HCT116 (cell line): ENCODE data around the gene FHIT. TPM values are rescaled to one million over a fixed set of nuclear protein-coding genes. Genes with fewer than 3 reads are reported as not detected.

ENCODE experiments used
- ATAC-seq: fragments of 200-7000 bp; cut with Tn5 transposase; 2 replicates; pipeline ENCODE4 v1.9.1; 2020; ENCODE audit warnings: mild to moderate bottlenecking, moderate library complexity
- BruUV-seq: library from RNA; stranded (reverse); fragments of 400-500 nt; replicated peaks from 2 replicates; lab custom pipeline; 2021; lab: Mats Ljungman, UMichigan
- CTCF ChIA-PET: fragments of 300-600 bp; sonication (Branson Sonifier 250); formaldehyde crosslinking; loops from one replicate; lab custom pipeline; 2021; ENCODE audit warnings: antibody characterized with exemption; lab: Charles Lee
- POLR2A ChIA-PET: fragments of 300-600, 350-600 bp; sonication (Branson Sonifier 250); formaldehyde crosslinking; loops from one replicate; lab custom pipeline; 2021; ENCODE audit warnings: antibody characterized with exemption; lab: Charles Lee
- RAD21 ChIA-PET, 2 experiments: fragments of 300-600 bp; sonication (Branson Sonifier 250); formaldehyde crosslinking; loops; one replicate each; lab custom pipeline; 2023; ENCODE audit warnings: low total read pairs in 2 of 2; ENCODE audit not compliant: uncharacterized antibody in 2 of 2, unreplicated experiment in 2 of 2, low non-redundant PET in 1 of 2; lab: Charles Lee
- DNase-seq: peaks from one replicate; pipeline ENCODE4 v3.0.0-alpha.2; 2010; ENCODE audit warnings: low read depth, low spot score
- H2AFZ ChIP-seq: fragments of 200-600 bp; shearing (Covaris generic), sonication (generic); 2 replicates; pipeline ENCODE4 v1.6.1; 2017; ENCODE audit warnings: low read depth, mixed run types, mixed read lengths, antibody characterized with exemption, low read length; ENCODE audit not compliant: poor library complexity, severe bottlenecking
- H3K27ac ChIP-seq: 2 replicates; pipeline ENCODE4 v1.5.1; 2012; ENCODE audit warnings: low read depth, low read length
- H3K27me3 ChIP-seq: fragments of 200-600 bp; sonication (generic); 2 replicates; pipeline ENCODE4 v1.6.1; 2016; ENCODE audit warnings: mixed run types, low read length, mixed read lengths; ENCODE audit not compliant: insufficient read depth
- H3K36me3 ChIP-seq, 2 experiments: fragments of 200-500 bp in 1 of 2; fragments of 200-600 bp in 1 of 2; sonication (Bioruptor generic) in 1 of 2; sonication (generic) in 1 of 2; 2 replicates each; pipeline versions ENCODE4 v1.5.1 to v1.6.1; 2014 to 2016; ENCODE audit warnings: low read length in 2 of 2, inconsistent platforms in 1 of 2, mixed read lengths in 1 of 2, mixed run types in 1 of 2; ENCODE audit not compliant: insufficient read depth in 2 of 2, control insufficient read depth in 1 of 2
- H3K4me1 ChIP-seq, 2 experiments: fragments of 200-600 bp in 1 of 2; sonication (generic) in 1 of 2; 2 replicates each; pipeline versions ENCODE4 v1.5.1 to v1.6.1; 2012 to 2017; ENCODE audit warnings: low read length in 2 of 2, inconsistent platforms in 1 of 2, mild to moderate bottlenecking in 1 of 2, mixed read lengths in 1 of 2, mixed run types in 1 of 2, moderate library complexity in 1 of 2; ENCODE audit not compliant: insufficient read depth in 2 of 2, control insufficient read depth in 1 of 2
- H3K4me2 ChIP-seq: fragments of 200-600 bp; sonication (generic); 2 replicates; pipeline ENCODE4 v1.6.1; 2017; ENCODE audit warnings: mixed run types, low read length, mixed read lengths
- H3K4me3 ChIP-seq, 2 experiments: fragments of 200-600 bp in 1 of 2; sonication (generic) in 1 of 2; replicated peaks in 1 of 2; 2 replicates each; pipeline ENCODE4 v1.5.1; 2011 to 2016; ENCODE audit warnings: low read length in 2 of 2, control low read depth in 1 of 2, low read depth in 1 of 2, mild to moderate bottlenecking in 1 of 2, mixed read lengths in 1 of 2, mixed run types in 1 of 2
- H3K79me2 ChIP-seq: fragments of 200-600 bp; sonication (generic); 2 replicates; pipeline ENCODE4 v1.6.1; 2017; ENCODE audit warnings: mild to moderate bottlenecking, mixed run types, low read length, moderate library complexity, mixed read lengths; ENCODE audit not compliant: insufficient read depth
- H3K9ac ChIP-seq: fragments of 200-600 bp; sonication (generic); 2 replicates; pipeline ENCODE4 v1.6.1; 2016; ENCODE audit warnings: low read length, mixed read lengths
- H3K9me2 ChIP-seq: fragments of 200-600 bp; sonication (generic), shearing (Covaris generic); 2 replicates; pipeline ENCODE4 v1.6.1; 2017; ENCODE audit warnings: mixed run types, mild to moderate bottlenecking, moderate library complexity; ENCODE audit not compliant: insufficient read depth
- H3K9me3 ChIP-seq, 2 experiments: fragments of 200-500 bp in 1 of 2; fragments of 200-600 bp in 1 of 2; sonication (Bioruptor generic) in 1 of 2; sonication (generic) in 1 of 2; 2 replicates each; pipeline ENCODE4 v1.6.1; 2014 to 2017; ENCODE audit warnings: low read length in 2 of 2, mixed read lengths in 2 of 2, inconsistent platforms in 1 of 2, low read depth in 1 of 2, mild to moderate bottlenecking in 1 of 2, mixed run types in 1 of 2, moderate library complexity in 1 of 2; ENCODE audit not compliant: control insufficient read depth in 1 of 2, insufficient read depth in 1 of 2
- H4K20me1 ChIP-seq: fragments of 200-600 bp; sonication (generic), shearing (Covaris generic); 2 replicates; pipeline ENCODE4 v1.6.1; 2017; ENCODE audit warnings: mixed run types, mild to moderate bottlenecking, moderate library complexity; ENCODE audit not compliant: insufficient read depth
- ATF3 ChIP-seq: IDR thresholded peaks from 2 replicates; pipeline ENCODE4 v1.6.1; 2012
- CBX3 ChIP-seq: IDR thresholded peaks from 2 replicates; pipeline ENCODE4 v1.6.1; 2012; ENCODE audit warnings: low read depth
- CEBPB ChIP-seq: IDR thresholded peaks from 2 replicates; pipeline ENCODE4 v1.6.1; 2012; ENCODE audit warnings: low read depth
- EGR1 ChIP-seq: IDR thresholded peaks from 2 replicates; pipeline ENCODE4 v1.6.1; 2012; ENCODE audit warnings: low read depth
- ELF1 ChIP-seq: IDR thresholded peaks from 2 replicates; pipeline ENCODE4 v1.6.1; 2012; ENCODE audit warnings: low read depth, borderline replicate concordance
- EZH2 ChIP-seq: fragments of 200-600 bp; sonication (generic); IDR thresholded peaks from 2 replicates; pipeline ENCODE4 v1.6.1; 2017; ENCODE audit warnings: antibody characterized with exemption, mixed run types
- EZH2phosphoT487 ChIP-seq: fragments of 200-600 bp; IDR thresholded peaks from 2 replicates; pipeline ENCODE4 v1.6.1; 2018; ENCODE audit warnings: antibody characterized with exemption, borderline replicate concordance
- FOSL1 ChIP-seq: IDR thresholded peaks from 2 replicates; pipeline ENCODE4 v1.6.1; 2012; ENCODE audit warnings: low read depth
- JUND ChIP-seq: IDR thresholded peaks from 2 replicates; pipeline ENCODE4 v1.6.1; 2012
- MAX ChIP-seq: IDR thresholded peaks from 2 replicates; pipeline ENCODE4 v1.6.1; 2012
- POLR2A ChIP-seq: IDR thresholded peaks from 2 replicates; pipeline ENCODE4 v1.7.0; 2011; ENCODE audit warnings: borderline replicate concordance; ENCODE audit not compliant: insufficient read depth, insufficient read length; ENCODE audit errors: extremely low read depth
- RAD21 ChIP-seq: IDR thresholded peaks from 2 replicates; pipeline ENCODE4 v1.6.1; 2012; ENCODE audit warnings: low read depth, mild to moderate bottlenecking
- SIN3A ChIP-seq: IDR thresholded peaks from 2 replicates; pipeline ENCODE4 v1.6.1; 2012; ENCODE audit warnings: low read depth
- SRF ChIP-seq: IDR thresholded peaks from 2 replicates; pipeline ENCODE4 v1.6.1; 2012; ENCODE audit warnings: low read depth
- TCF7L2 ChIP-seq: IDR thresholded peaks from 2 replicates; pipeline ENCODE4 v1.7.0; 2011; ENCODE audit warnings: borderline replicate concordance, inconsistent platforms; ENCODE audit not compliant: insufficient read depth, insufficient read length; ENCODE audit errors: extremely low read depth
- YY1 ChIP-seq: IDR thresholded peaks from 2 replicates; pipeline ENCODE4 v1.6.1; 2011; ENCODE audit warnings: low read length, low read depth, moderate library complexity, mild to moderate bottlenecking; ENCODE audit not compliant: insufficient replicate concordance; ENCODE audit errors: extremely low read depth
- ZBTB33 ChIP-seq: IDR thresholded peaks from 2 replicates; pipeline ENCODE4 v1.6.1; 2011; ENCODE audit warnings: mild to moderate bottlenecking, low read length, moderate library complexity; ENCODE audit not compliant: insufficient replicate concordance; ENCODE audit errors: extremely low read depth
- ZFX ChIP-seq: fragments of 450-650 bp; IDR thresholded peaks from 2 replicates; pipeline ENCODE4 v1.6.1; 2017
- ZNF274 ChIP-seq: fragments of 200-500 bp; sonication (Bioruptor generic); IDR thresholded peaks from 2 replicates; pipeline ENCODE4 v1.6.1; 2014; ENCODE audit warnings: mild to moderate bottlenecking, low read depth, low read length, inconsistent platforms
- intact Hi-C: fragments of 100-400 bp; cut with micrococcal nuclease; formaldehyde crosslinking; loops from 2 replicates; pipeline ENCODE4 v1.10.0; 2022
- total RNA-seq: library from RNA; stranded (reverse); gene quantifications from one replicate; pipeline ENCODE4 v1.2.1, GENCODE V29; 2021; ENCODE audit not compliant: unreplicated experiment

The FHIT gene
- total RNA-seq, 1 experiment from 2014 or later, result 20.1 TPM

- H3K36me3 ChIP-seq, result no peaks in the 10 kb centered on the region
- H3K9ac ChIP-seq, result no peak overlapping the region
- no peak overlapping the region for H3K4me3 ChIP-seq
- no peaks in the 10 kb centered on the region for H4K20me1 ChIP-seq
- intact Hi-C loops, result no loop called here
- H3K27me3 ChIP-seq, result no peaks in the 10 kb centered on the region
- TF ChIP-seq ATF3, result no peak
- no peak for TF ChIP-seq ZFX
- no peak for TF ChIP-seq EZH2phosphoT487
- no peak for TF ChIP-seq ELF1
- TF ChIP-seq EGR1, result no peak
- TF ChIP-seq POLR2A, result no peak
- TF ChIP-seq ZNF274, result no peak
- H3K4me1 ChIP-seq, result no peaks in the 10 kb centered on the region
- H3K4me2 ChIP-seq, result no peak overlapping the region
- DNase-seq (no peak), ATAC-seq (no peak)
- CTCF ChIA-PET, result no interaction called here
- RAD21 ChIA-PET, result no interaction called here
- no peaks in the 10 kb centered on the region for H3K79me2 ChIP-seq
- H3K27ac ChIP-seq, result no peak overlapping the region
- no peak overlapping the region for H2AFZ ChIP-seq
- no peaks in the 10 kb centered on the region for H3K9me2 ChIP-seq
- POLR2A ChIA-PET, result no interaction called here
- H3K9me3 ChIP-seq, result no peaks in the 10 kb centered on the region
- no TSS peak for BruUV-seq
Observed at GRCh38 chr3:61194892-61195538, 56.2 kb downstream of the FHIT start.

GRCh38 chr3:61192222-61192621, 59.0 kb downstream of the FHIT start:
- no peaks in the 10 kb centered on the region for H3K4me1 ChIP-seq
- no peaks in the 10 kb centered on the region for H3K79me2 ChIP-seq
- POLR2A ChIA-PET, result no interaction called here
- H3K9me2 ChIP-seq, result no peaks in the 10 kb centered on the region
- RAD21 ChIA-PET, result no interaction called here
- H3K27ac ChIP-seq, result no peak overlapping the region
- no peak overlapping the region for H2AFZ ChIP-seq
- no peak overlapping the region for H3K4me2 ChIP-seq
- TF ChIP-seq EGR1 (no peak), RAD21 (no peak), ELF1 (no peak), POLR2A (no peak), ZNF274 (no peak), SRF (no peak), ZBTB33 (no peak), YY1 (no peak), CBX3 (no peak), TCF7L2 (no peak), JUND (no peak), SIN3A (no peak), EZH2 (no peak), CEBPB (no peak), MAX (no peak), FOSL1 (no peak), ZFX (no peak), EZH2phosphoT487 (no peak)
- ATAC-seq (no peak), DNase-seq (no peak)
- H3K27me3 ChIP-seq, result no peaks in the 10 kb centered on the region
- no peaks in the 10 kb centered on the region for H4K20me1 ChIP-seq
- no peaks in the 10 kb centered on the region for H3K36me3 ChIP-seq
- no TSS peak for BruUV-seq
- no peak overlapping the region for H3K4me3 ChIP-seq
- CTCF ChIA-PET, result no interaction called here
- intact Hi-C loops, result no loop called here
- H3K9ac ChIP-seq, result no peak overlapping the region
- no peaks in the 10 kb centered on the region for H3K9me3 ChIP-seq
